ENCODE measurements around the gene TBC1D17. TPM values are rescaled to one million over a fixed set of nuclear protein-coding genes. Genes with fewer than 3 reads are reported as not detected.
A peak's percentile ranks its signal among the peaks of the same experiment; 100 is the strongest.

The TBC1D17 gene
- total RNA-seq, 2 experiments from 2014 or later, result 32.5 to 34.7 TPM

GRCh38 chr19:49884109-49884508, 6.6 kb downstream of the TBC1D17 start:
- H3K4me3 Mint-ChIP-seq, result no peak overlapping the region
- H3K9me3 Mint-ChIP-seq, result no peaks in the 10 kb centered on the region
- H3K27ac Mint-ChIP-seq, result no peak overlapping the region
- ChIA-PET CTCF (no interaction called here), POLR2A (no interaction called here)
- peaks cover 9% of the 10 kb centered on the region for H3K4me1 Mint-ChIP-seq (ENCODE audit: low read depth)
- no peaks in the 10 kb centered on the region for H3K27me3 Mint-ChIP-seq
- intact Hi-C loops (cut with micrococcal nuclease), result no loop called here
- no peak for DNase-seq
- peaks cover 61% of the 10 kb centered on the region for H3K36me3 Mint-ChIP-seq

- no peak for DNase-seq
- H3K9me3 Mint-ChIP-seq, result no peaks in the 10 kb centered on the region
- intact Hi-C loops (cut with micrococcal nuclease), result no loop called here
- H3K4me1 Mint-ChIP-seq (ENCODE audit: low read depth), result peaks cover 8% of the 10 kb centered on the region
- POLR2A ChIA-PET, result no interaction called here
- CTCF ChIA-PET, result no interaction called here
- H3K27ac Mint-ChIP-seq, result no peak overlapping the region
- no peaks in the 10 kb centered on the region for H3K27me3 Mint-ChIP-seq
- peaks cover 63% of the 10 kb centered on the region for H3K36me3 Mint-ChIP-seq
- H3K4me3 Mint-ChIP-seq, result no peak overlapping the region
Measured at GRCh38 chr19:49884760-49885159, 7.3 kb downstream of the TBC1D17 start.

- Mint-ChIP-seq H3K9me3 (no peaks in the 10 kb centered on the region), H3K27me3 (no peaks in the 10 kb centered on the region), H3K27ac (no peak overlapping the region), H3K4me1 (ENCODE audit: low read depth) (peaks cover 23% of the 10 kb centered on the region), H3K4me3 (no peak overlapping the region), H3K36me3 (peaks cover 62% of the 10 kb centered on the region)
- DNase-seq, result no peak
- ChIA-PET POLR2A (interaction anchor here (1.4 kb wide), 1 partner anchor 10 kb away, joined by 8 read pairs; the partner anchor contains the start of genes AKT1S1 and TBC1D17), CTCF (no interaction called here)
- intact Hi-C loops (cut with micrococcal nuclease), result no loop called here
Measured at GRCh38 chr19:49887037-49887664, 9.6 kb downstream of the TBC1D17 start.

- H3K27ac Mint-ChIP-seq, result peak overlapping the region; percentile 49
Measured at GRCh38 chr19:49887665-49888509, 10.4 kb downstream of the TBC1D17 start.

GRCh38 chr19:49888510-49888824, 11.0 kb downstream of the TBC1D17 start:
- H3K4me3 Mint-ChIP-seq, result peak overlapping the region; percentile 20
- H3K36me3 Mint-ChIP-seq, result peaks cover 63% of the 10 kb centered on the region
- H3K9me3 Mint-ChIP-seq, result no peaks in the 10 kb centered on the region
- DNase-seq, result no peak
- peaks cover 35% of the 10 kb centered on the region for H3K4me1 Mint-ChIP-seq (ENCODE audit: low read depth)
- POLR2A ChIA-PET, result interaction anchor here (1.8 kb wide), 1 partner anchor 12 kb away, joined by 7 read pairs; the partner anchor contains the start of genes AKT1S1 and TBC1D17
- no peaks in the 10 kb centered on the region for H3K27me3 Mint-ChIP-seq
- CTCF ChIA-PET, result no interaction called here
- no peak overlapping the region for H3K27ac Mint-ChIP-seq
- intact Hi-C loops (cut with micrococcal nuclease), result no loop called here

More at GRCh38 chr19:49887665-49888509, 10.4 kb downstream of the TBC1D17 start:
- POLR2A ChIA-PET, result interaction anchor here (1.8 kb wide), 1 partner anchor 11 kb away, joined by 7 read pairs; the partner anchor contains the start of genes AKT1S1 and TBC1D17
- peak; percentile 39 for DNase-seq
- Mint-ChIP-seq H3K9me3 (no peaks in the 10 kb centered on the region), H3K36me3 (peaks cover 62% of the 10 kb centered on the region), H3K4me1 (ENCODE audit: low read depth) (peaks cover 29% of the 10 kb centered on the region), H3K27me3 (no peaks in the 10 kb centered on the region), H3K4me3 (peak overlapping the region; percentile 12)
- intact Hi-C loops (cut with micrococcal nuclease), result no loop called here
- CTCF ChIA-PET, result no interaction called here

DNA sequence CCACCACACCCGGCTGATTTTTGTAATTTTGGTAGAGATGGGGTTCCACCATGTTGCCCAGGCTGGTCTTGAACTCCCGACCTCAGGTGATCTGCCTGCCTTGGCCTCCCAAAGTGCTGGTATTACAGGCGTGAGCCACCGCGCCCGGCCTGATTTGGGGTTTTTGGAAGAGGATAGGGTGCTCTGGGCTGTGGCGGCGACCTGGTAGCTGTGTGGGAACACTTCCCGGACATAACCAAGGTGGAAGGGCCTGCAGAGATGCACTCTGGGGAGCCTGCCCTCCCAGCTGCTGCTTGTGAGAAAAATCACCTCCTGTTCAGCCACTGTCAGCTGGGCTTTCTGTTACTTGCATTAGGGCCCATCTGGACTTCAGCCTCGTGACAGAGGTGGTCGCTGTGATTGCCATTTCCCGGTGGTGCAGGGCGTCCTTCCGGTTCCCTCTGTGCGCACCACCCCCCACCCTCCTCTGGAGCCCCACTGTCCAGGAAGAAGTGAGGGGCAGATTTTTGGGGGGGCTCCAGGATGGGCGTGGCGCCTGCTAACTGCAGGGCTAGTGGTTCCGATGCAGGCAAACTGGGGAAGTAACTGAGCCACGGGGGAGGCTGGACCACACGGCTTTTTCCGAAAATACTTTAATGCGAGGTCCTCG, 11.7 kb downstream of the TBC1D17 start:
- intact Hi-C loops (cut with micrococcal nuclease), result no loop called here
- ChIA-PET CTCF (interaction anchor here (1.5 to 2.5 kb wide), 2 partner anchors 8 to 23 kb away, joined by 7 to 11 read pairs; no protein-coding TSS in a partner anchor), POLR2A (interaction anchor here (0.6 to 1.8 kb wide), 2 partner anchors 12 to 26 kb away, joined by 3 to 7 read pairs; partner anchors contain the start of genes AKT1S1 and TBC1D17)
- DNase-seq, result no peak
- H3K4me3 Mint-ChIP-seq, result peak overlapping the region; percentile 20
- no peak overlapping the region for H3K27ac Mint-ChIP-seq
- H3K9me3 Mint-ChIP-seq, result no peaks in the 10 kb centered on the region
- no peaks in the 10 kb centered on the region for H3K27me3 Mint-ChIP-seq
- H3K4me1 Mint-ChIP-seq (ENCODE audit: low read depth), result peaks cover 39% of the 10 kb centered on the region
- peaks cover 63% of the 10 kb centered on the region for H3K36me3 Mint-ChIP-seq

DNA sequence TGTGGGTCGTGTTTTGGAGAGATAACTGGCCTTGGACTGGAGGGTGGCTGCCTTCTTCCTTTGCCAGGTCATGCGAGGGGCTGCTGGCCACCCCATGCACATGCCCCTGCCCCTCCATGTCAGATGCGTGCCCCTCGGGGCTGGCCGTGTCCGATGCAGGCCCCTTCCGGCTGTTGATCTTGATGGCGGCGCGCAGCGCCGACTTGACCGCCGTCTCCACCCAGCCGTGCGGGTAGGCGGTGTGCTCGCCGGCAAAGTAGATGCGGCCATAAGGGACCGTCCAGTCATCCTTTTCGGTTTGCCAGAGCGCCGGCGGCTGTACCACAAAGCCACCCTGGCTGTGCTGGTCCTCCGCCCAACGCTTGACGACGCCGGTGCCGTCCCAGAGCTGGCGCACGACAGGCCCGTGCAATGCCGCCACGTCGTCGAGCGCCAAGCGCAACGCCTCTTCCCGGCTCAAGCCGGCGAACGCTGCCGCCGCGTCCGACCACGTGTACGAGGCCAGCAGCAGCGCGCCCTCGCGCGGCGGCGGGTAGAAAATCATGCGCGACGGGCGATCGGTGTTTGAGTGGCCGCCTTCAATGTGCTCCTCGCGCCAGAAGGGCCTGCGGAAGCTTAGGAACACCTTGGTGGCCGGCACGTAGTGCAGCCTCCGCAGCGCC, 12.3 kb downstream of the TBC1D17 start:
- ChIA-PET CTCF (interaction anchor here (0.8 to 2.5 kb wide), 5 partner anchors 9 to 38 kb away, joined by 4 to 11 read pairs (median 5); partner anchors contain the start of genes AKT1S1 and TBC1D17), POLR2A (interaction anchor here (0.6 to 1.2 kb wide), 6 partner anchors 13 to 40 kb away, joined by 3 to 6 read pairs (median 3); partner anchors contain the start of genes AKT1S1, NUP62 and TBC1D17)
- intact Hi-C loops (cut with micrococcal nuclease), result loop anchor here (1.0 kb wide), 2 partner anchors 12 to 93 kb away; no protein-coding TSS in a partner anchor
- peaks cover 62% of the 10 kb centered on the region for H3K36me3 Mint-ChIP-seq
- H3K4me3 Mint-ChIP-seq, result peak overlapping the region; percentile 69
- H3K4me1 Mint-ChIP-seq (ENCODE audit: low read depth), result peaks cover 46% of the 10 kb centered on the region
- H3K27ac Mint-ChIP-seq, result peak overlapping the region; percentile 76
- no peaks in the 10 kb centered on the region for H3K9me3 Mint-ChIP-seq
- DNase-seq, result peak; percentile 84
- H3K27me3 Mint-ChIP-seq, result no peaks in the 10 kb centered on the region

DNA sequence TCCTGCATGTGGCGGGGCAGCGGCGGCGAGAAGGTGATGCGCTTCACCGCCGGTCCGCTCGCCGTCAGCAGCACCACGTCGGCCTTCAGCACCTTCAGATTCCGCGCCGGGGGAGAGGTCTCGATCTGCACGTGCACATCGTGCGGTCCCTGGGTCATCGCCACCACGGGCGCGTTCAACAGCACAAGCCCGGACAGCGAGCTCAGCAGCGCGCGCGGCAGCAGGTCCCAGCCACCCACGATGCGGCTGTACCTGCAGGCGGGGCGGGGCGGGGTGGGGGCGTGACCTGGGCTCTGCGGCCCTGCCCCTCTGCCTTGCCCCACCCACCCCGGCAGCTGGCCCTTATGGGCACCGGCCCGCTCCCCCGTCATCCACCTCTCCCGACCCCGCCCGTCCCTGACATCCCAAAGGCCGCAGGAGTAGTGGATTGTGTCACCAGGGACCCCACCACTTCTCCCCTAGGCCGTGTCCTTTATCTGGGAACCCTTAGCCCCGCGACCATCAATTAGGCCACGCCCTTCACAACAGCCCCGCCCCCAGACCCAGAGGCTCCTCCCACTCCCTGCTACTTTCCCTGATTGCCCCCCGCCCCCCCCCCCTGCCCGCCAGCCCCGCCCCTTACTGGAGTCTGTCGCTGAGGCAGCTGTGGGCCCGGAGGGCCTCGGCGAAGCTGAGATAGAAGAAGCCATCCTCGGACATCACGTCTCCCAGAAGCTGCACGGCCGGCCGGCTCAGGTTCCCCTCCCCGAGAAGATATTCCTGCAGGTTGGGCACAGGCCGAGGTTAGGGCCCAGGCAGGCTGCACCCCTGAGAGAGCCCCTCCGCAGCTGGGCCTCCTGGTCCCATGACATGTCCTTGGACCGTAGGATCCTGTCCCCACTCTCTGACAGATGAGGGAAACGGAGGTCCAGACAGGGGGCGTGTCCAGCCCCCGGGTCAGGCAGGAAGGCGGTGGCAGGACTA, 13.1 kb downstream of the TBC1D17 start:
- peak overlapping the region; percentile 69 for H3K4me3 Mint-ChIP-seq
- peaks cover 63% of the 10 kb centered on the region for H3K36me3 Mint-ChIP-seq
- no peaks in the 10 kb centered on the region for H3K9me3 Mint-ChIP-seq
- POLR2A ChIA-PET, result interaction anchor here (0.5 to 7.2 kb wide), 8 partner anchors 9 to 190 kb away, joined by 3 to 77 read pairs (median 3); partner anchors contain the start of genes AKT1S1, NUP62 and TBC1D17
- peak; percentile 83 for DNase-seq
- peak overlapping the region; percentile 76 for H3K27ac Mint-ChIP-seq
- H3K4me1 Mint-ChIP-seq (ENCODE audit: low read depth), result peaks cover 54% of the 10 kb centered on the region
- H3K27me3 Mint-ChIP-seq, result no peaks in the 10 kb centered on the region
- intact Hi-C loops (cut with micrococcal nuclease), result loop anchor here (1.0 kb wide), 2 partner anchors 12 to 93 kb away; no protein-coding TSS in a partner anchor
- CTCF ChIA-PET, result interaction anchor here (0.6 to 2.5 kb wide), 6 partner anchors 9 to 174 kb away, joined by 3 to 11 read pairs (median 4); partner anchors contain the start of genes AKT1S1 and TBC1D17

GRCh38 chr19:49891393-49891792, 13.9 kb downstream of the TBC1D17 start:
- Mint-ChIP-seq H3K4me1 (ENCODE audit: low read depth) (peaks cover 62% of the 10 kb centered on the region), H3K36me3 (peaks cover 63% of the 10 kb centered on the region), H3K27ac (peak overlapping the region; percentile 58), H3K9me3 (no peaks in the 10 kb centered on the region), H3K4me3 (no peak overlapping the region), H3K27me3 (no peaks in the 10 kb centered on the region)
- ChIA-PET CTCF (interaction anchor here (1.1 to 2.5 kb wide), 2 partner anchors 10 to 28 kb away, joined by 3 to 7 read pairs; no protein-coding TSS in a partner anchor), POLR2A (interaction anchor here (0.5 to 7.2 kb wide), 4 partner anchors 10 to 58 kb away, joined by 3 to 77 read pairs (median 3); no protein-coding TSS in a partner anchor)
- intact Hi-C loops (cut with micrococcal nuclease), result no loop called here
- DNase-seq, result no peak

GRCh38 chr19:49892716-49893115, 15.2 kb downstream of the TBC1D17 start:
- H3K27me3 Mint-ChIP-seq, result no peaks in the 10 kb centered on the region
- peaks cover 63% of the 10 kb centered on the region for H3K36me3 Mint-ChIP-seq
- CTCF ChIA-PET, result no interaction called here
- DNase-seq, result no peak
- H3K4me1 Mint-ChIP-seq (ENCODE audit: low read depth), result peaks cover 75% of the 10 kb centered on the region
- intact Hi-C loops (cut with micrococcal nuclease), result no loop called here
- no peaks in the 10 kb centered on the region for H3K9me3 Mint-ChIP-seq
- H3K27ac Mint-ChIP-seq, result peak overlapping the region; percentile 70
- POLR2A ChIA-PET, result interaction anchor here (5.9 to 7.2 kb wide), 2 partner anchors 19 to 36 kb away, joined by 62 to 77 read pairs; partner anchors contain the start of genes ATF5 and NUP62
- H3K4me3 Mint-ChIP-seq, result peak overlapping the region; percentile 52

Data from activated CD4-positive, alpha-beta memory T cell treated with anti-CD3 and anti-CD28 coated beads for 36 hours (primary cell).